Gastroesophageal sphincter (tissue), 3 donors: Measurements from ENCODE around the gene CLTC.

ENCODE experiments used
- CTCF ChIP-seq, 4 experiments: fragments of 200-600 bp in 2 of 4; fragments of 450-650 bp in 2 of 4; sonication (generic) in 1 of 4; IDR thresholded peaks; one replicate each; pipeline ENCODE4 v1.5.1; 2017 to 2019; ENCODE audit warnings: antibody characterized with exemption in 4 of 4, mild to moderate bottlenecking in 2 of 4, moderate library complexity in 2 of 4
- EP300 ChIP-seq: sonication (generic); formaldehyde crosslinking; IDR thresholded peaks from one replicate; pipeline ENCODE4 v1.6.1; 2017; ENCODE audit warnings: antibody characterized with exemption, mild to moderate bottlenecking
- POLR2A ChIP-seq, 2 donors: fragments of 450-650 bp; IDR thresholded peaks; one replicate each; pipeline ENCODE4 v1.6.1; 2017; ENCODE audit warnings: antibody characterized with exemption in 2 of 2, mild to moderate bottlenecking in 2 of 2, moderate library complexity in 1 of 2

- TF ChIP-seq EP300 (no peak), POLR2A (IDR thresholded peaks at IDR 0.05) (no peak), CTCF (IDR thresholded peaks at IDR 0.05) (no peak)
These were observed 18.6 kb upstream of the CLTC start for GRCh38 chr17:59601130-59601529.
